ENCODE results near the gene SERPINB10.

DNA sequence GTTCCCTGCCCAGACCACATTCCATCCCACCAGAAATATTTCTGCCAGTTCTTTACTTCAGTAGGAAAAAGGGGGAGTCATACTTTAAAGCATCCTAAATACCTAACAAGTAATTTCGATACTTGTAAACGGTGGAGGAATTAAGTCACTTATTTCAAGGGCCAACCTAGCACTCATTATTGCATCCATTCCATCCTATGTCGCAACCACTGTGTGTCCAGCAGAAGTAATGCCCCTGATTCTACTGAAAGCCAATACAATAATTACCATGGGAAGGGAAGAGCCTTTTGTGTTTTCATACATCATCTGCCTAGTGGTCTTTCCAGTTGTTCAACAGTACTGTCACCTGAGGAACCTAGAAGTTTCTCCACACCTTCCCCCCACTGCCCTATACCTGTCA is 74.6 kb downstream of the SERPINB10 start:
- TF ChIP-seq, protein P1, sequence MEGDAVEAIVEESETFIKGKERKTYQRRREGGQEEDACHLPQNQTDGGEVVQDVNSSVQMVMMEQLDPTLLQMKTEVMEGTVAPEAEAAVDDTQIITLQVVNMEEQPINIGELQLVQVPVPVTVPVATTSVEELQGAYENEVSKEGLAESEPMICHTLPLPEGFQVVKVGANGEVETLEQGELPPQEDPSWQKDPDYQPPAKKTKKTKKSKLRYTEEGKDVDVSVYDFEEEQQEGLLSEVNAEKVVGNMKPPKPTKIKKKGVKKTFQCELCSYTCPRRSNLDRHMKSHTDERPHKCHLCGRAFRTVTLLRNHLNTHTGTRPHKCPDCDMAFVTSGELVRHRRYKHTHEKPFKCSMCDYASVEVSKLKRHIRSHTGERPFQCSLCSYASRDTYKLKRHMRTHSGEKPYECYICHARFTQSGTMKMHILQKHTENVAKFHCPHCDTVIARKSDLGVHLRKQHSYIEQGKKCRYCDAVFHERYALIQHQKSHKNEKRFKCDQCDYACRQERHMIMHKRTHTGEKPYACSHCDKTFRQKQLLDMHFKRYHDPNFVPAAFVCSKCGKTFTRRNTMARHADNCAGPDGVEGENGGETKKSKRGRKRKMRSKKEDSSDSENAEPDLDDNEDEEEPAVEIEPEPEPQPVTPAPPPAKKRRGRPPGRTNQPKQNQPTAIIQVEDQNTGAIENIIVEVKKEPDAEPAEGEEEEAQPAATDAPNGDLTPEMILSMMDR (conservative IDR thresholded peaks at IDR 0.05) = no peak
- no peak for TF ChIP-seq EZH2 (IDR thresholded peaks at IDR 0.05; ENCODE audit: low read depth)
